ENCODE data around the gene SLC4A5.

GRCh38 chr2:74198461-74199274 is 144.5 kb downstream of the SLC4A5 start, which contains the start of gene MTHFD2:
- TF ChIP-seq CTCF (IDR thresholded peaks at IDR 0.05; ENCODE audit: low read depth, low read length): peak; percentile 77
- peak; percentile 93 for TF ChIP-seq POLR2A (IDR thresholded peaks at IDR 0.05; ENCODE audit: extremely low read depth, insufficient read length)
- peak; percentile 99 for TF ChIP-seq MAX (IDR thresholded peaks at IDR 0.05; ENCODE audit: low read depth, low read length)
- peak; percentile 100 for TF ChIP-seq MYC (IDR thresholded peaks at IDR 0.05; ENCODE audit: low read depth, low read length)

All from NB4 (cell line).